GM10266 (cell line): ENCODE results near the gene AATK.

ENCODE experiments used
- DNase-seq: peaks from one replicate; pipeline ENCODE4 v3.0.0; 2012; ENCODE audit errors: extremely low spot score
- TF ChIP-seq, protein P1 (sequence below): IDR thresholded peaks from 2 replicates; pipeline ENCODE4 v1.5.1; 2012; ENCODE audit warnings: mild to moderate bottlenecking, low read depth; ENCODE audit not compliant: control insufficient read depth, insufficient read depth; ENCODE audit errors: missing control alignments

Gene AATK

GRCh38 chr17:81192386-81193050 is 26.5 kb upstream of the AATK start:
- TF ChIP-seq, protein P1, sequence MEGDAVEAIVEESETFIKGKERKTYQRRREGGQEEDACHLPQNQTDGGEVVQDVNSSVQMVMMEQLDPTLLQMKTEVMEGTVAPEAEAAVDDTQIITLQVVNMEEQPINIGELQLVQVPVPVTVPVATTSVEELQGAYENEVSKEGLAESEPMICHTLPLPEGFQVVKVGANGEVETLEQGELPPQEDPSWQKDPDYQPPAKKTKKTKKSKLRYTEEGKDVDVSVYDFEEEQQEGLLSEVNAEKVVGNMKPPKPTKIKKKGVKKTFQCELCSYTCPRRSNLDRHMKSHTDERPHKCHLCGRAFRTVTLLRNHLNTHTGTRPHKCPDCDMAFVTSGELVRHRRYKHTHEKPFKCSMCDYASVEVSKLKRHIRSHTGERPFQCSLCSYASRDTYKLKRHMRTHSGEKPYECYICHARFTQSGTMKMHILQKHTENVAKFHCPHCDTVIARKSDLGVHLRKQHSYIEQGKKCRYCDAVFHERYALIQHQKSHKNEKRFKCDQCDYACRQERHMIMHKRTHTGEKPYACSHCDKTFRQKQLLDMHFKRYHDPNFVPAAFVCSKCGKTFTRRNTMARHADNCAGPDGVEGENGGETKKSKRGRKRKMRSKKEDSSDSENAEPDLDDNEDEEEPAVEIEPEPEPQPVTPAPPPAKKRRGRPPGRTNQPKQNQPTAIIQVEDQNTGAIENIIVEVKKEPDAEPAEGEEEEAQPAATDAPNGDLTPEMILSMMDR = no peak
- no peak for DNase-seq

DNA sequence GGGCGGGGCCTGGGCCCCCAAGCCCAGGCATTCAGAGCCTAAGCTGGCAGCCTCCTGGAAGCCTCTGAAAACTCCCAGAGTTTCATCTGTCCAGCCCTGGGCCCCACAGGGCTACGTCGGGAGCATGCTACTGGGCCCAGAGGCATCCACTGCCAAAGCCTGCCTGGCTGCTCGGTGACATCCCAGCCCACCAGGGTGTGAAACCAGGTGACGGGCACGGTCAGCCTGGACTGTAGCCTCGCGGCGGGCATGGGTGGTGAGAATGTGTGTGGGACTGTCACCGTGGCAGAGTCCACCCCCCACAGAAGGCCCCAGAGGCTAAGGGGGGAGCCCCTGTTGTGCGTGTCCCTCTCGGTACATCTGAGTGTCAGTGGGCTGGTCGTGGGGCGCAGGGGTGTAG is 25.6 kb upstream of the AATK start:
- DNase-seq = no peak
- TF ChIP-seq, protein P1 = no peak

DNA sequence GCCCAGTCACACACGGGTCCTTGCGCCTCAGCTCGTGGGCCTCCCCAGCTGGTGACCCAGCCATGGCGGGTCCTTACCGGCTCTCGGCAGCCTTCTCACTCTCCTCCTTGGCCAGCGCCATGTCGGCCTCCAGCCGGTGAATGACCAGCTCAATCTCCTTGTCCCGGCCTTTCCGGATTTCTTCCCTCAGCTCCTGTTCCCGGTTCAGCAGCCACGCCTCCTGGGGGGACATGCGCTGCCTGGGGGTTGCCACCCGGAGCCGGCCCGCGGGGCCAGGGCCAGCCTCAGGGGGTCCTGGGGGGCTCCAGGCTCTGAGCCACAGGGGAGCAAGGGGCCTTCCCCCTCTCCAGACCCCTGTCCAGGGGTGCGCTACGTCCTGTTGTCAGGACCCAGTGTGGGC is 25.1 kb upstream of the AATK start:
- DNase-seq = no peak
- TF ChIP-seq, protein P1 = no peak

- no peak for DNase-seq
- TF ChIP-seq, protein P1 = no peak
These were observed 24.6 kb upstream of the AATK start for GRCh38 chr17:81190591-81190990.

DNA sequence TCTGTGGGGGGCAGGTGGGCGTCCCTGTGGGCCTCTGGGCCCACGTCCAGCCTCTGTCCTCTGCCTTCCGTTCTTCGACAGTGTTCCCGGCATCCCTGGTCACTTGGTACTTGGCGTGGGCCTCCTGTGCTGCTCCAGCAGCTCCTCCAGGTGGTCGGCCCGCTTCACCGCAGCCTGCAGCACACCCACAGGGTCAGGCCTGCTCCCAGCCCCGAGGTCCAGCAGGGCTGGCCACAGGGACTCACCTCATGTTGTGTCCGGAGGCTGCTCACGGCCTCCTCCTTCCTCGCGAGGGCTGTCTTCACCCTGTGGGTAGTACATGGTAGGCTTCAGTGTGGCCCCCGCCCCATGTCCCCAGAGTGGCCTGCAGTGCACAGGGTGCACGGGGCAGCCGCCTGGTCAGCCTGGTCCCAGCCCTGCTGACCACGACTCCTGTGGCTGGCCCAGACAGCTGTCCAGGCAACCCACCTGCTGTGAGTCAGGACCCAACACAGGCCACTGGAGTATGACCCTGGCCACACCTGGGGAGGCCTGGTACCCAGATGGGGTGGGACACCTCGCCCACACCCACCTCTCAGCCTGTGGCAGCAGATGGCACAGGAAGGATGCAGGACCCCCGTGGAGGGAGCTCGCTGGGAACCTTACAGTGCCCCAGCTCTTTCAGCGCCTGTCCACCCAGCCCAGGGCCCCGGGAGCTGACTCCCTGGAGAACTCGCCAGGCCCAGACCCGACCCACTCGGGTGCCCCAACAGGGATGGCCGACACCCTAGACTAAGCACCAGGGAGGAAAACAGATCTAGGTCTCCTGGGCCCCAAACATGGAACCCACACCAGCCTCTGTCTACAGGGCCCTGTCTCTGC is 23.9 kb upstream of the AATK start:
- TF ChIP-seq, protein P1 = no peak
- DNase-seq = no peak

DNA sequence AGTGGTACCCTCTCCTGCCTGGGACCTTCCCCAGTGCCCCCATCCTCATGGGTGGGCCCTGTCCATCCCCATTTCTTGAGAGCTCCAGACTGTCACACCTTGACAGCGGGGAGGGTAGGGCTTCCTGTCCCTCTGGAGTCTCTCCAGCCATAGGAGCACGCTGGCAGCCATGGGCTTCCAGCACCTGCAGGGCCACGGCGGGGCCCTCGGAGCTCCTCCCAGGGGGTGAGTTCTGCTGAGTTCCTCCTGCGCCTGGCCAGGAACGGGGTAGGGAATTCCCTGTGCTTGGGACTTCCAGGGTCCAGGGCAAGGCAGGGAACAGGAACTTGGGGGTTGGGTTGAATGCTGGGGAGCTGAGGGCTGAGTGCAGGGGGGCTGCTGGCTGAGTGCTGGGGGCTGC is 23.0 kb upstream of the AATK start:
- no peak for DNase-seq
- TF ChIP-seq, protein P1 = no peak

DNA sequence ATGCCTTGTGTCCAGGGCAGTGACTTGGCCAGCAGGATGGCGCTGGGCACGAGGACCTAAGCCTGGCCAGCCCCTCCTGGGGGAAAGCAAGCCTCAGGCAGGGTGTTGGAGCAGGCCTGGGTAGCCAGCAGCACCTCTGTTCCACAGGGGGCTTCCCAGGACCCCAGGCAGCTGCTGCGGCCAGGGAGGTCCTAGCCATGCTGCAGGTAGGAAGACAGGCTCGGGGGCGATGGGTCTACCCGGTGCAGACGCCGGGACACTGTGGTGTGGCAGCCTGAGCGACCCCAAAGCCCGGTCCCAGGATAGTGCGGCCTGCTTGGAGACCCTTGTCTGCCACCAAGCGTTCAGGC is 22.4 kb upstream of the AATK start:
- DNase-seq = no peak
- TF ChIP-seq, protein P1 = no peak
